GM23338 (cell line): ENCODE measurements around the gene SCN2A. TPM values are rescaled to one million over a fixed set of nuclear protein-coding genes. Genes with fewer than 3 reads are reported as not detected.

Experiments used
- ATAC-seq: fragments of 200-7000 bp; cut with Tn5 transposase; 3 replicates; pipeline ENCODE4 v1.9.1; 2020
- DNase-seq: peaks from one replicate; pipeline ENCODE4 v3.0.0-alpha.2; 2015; ENCODE audit warnings: low spot score
- H2AFZ ChIP-seq: fragments of 200-600 bp; sonication (generic); 2 replicates; pipeline ENCODE4 v1.8.0; 2016; ENCODE audit warnings: antibody characterized with exemption, mild to moderate bottlenecking, moderate library complexity
- H3F3A ChIP-seq: fragments of 200-600 bp; sonication (generic); replicated peaks from 2 replicates; pipeline ENCODE4 v1.8.0; 2017; ENCODE audit warnings: antibody characterized with exemption, mixed run types, low read depth
- H3K27ac ChIP-seq: fragments of 200-600 bp; sonication (generic); 2 replicates; pipeline ENCODE4 v1.6.1; 2016; ENCODE audit warnings: low read depth
- H3K27me3 ChIP-seq: fragments of 200-600 bp; sonication (generic); 2 replicates; pipeline ENCODE4 v1.8.0; 2016; ENCODE audit warnings: mild to moderate bottlenecking, mixed run types, moderate library complexity; ENCODE audit not compliant: insufficient read depth
- H3K36me3 ChIP-seq: fragments of 200-600 bp; sonication (generic); 2 replicates; pipeline ENCODE4 v1.8.0; 2016; ENCODE audit warnings: mild to moderate bottlenecking; ENCODE audit not compliant: insufficient read depth
- H3K4me1 ChIP-seq: fragments of 200-600 bp; sonication (generic); 2 replicates; pipeline ENCODE4 v1.8.0; 2016; ENCODE audit warnings: mild to moderate bottlenecking, moderate library complexity; ENCODE audit not compliant: insufficient read depth
- H3K4me2 ChIP-seq: fragments of 200-600 bp; sonication (generic); 2 replicates; pipeline ENCODE4 v1.7.1; 2017; ENCODE audit warnings: mixed run types
- H3K4me3 ChIP-seq: fragments of 200-600 bp; sonication (generic); 2 replicates; pipeline ENCODE4 v1.6.1; 2016; ENCODE audit warnings: mixed run types
- H3K79me2 ChIP-seq: fragments of 200-600 bp; sonication (generic); replicated peaks from 2 replicates; pipeline ENCODE4 v1.8.0; 2017; ENCODE audit warnings: mild to moderate bottlenecking; ENCODE audit not compliant: insufficient read depth
- H3K9me2 ChIP-seq: fragments of 200-600 bp; sonication (generic); 2 replicates; pipeline ENCODE4 v1.8.0; 2017; ENCODE audit not compliant: insufficient read depth
- H4K20me1 ChIP-seq: fragments of 200-600 bp; sonication (generic); replicated peaks from 2 replicates; pipeline ENCODE4 v1.8.0; 2017; ENCODE audit warnings: mild to moderate bottlenecking; ENCODE audit not compliant: insufficient read depth
- H3K27ac Mint-ChIP-seq: 2 replicates; pipeline ENCODE4 v1.8.0; 2020; ENCODE audit warnings: inconsistent platforms, mild to moderate bottlenecking, moderate library complexity, mixed read lengths
- H3K27me3 Mint-ChIP-seq: 3 replicates; pipeline ENCODE4 v1.8.0; 2022; ENCODE audit warnings: low read depth, mild to moderate bottlenecking, moderate library complexity, mixed read lengths, inconsistent platforms; ENCODE audit not compliant: insufficient read depth, poor library complexity
- H3K36me3 Mint-ChIP-seq: 3 replicates; pipeline ENCODE4 v1.8.0; 2021; ENCODE audit warnings: low read depth, mild to moderate bottlenecking, inconsistent platforms, moderate library complexity, mixed read lengths
- H3K4me1 Mint-ChIP-seq: 3 replicates; pipeline ENCODE4 v1.8.0; 2020; ENCODE audit warnings: mild to moderate bottlenecking, inconsistent platforms, mixed read lengths
- H3K4me3 Mint-ChIP-seq: 3 replicates; pipeline ENCODE4 v1.8.0; 2021; ENCODE audit warnings: moderate library complexity, mild to moderate bottlenecking, inconsistent platforms, mixed read lengths
- H3K9me3 Mint-ChIP-seq: 3 replicates; pipeline ENCODE4 v1.8.0; 2020; ENCODE audit warnings: moderate library complexity, mild to moderate bottlenecking, inconsistent platforms, mixed read lengths
- ZNF331 ChIP-seq: fragments of 250-450 bp; sonication (Bioruptor Pico); IDR thresholded peaks from 2 replicates; pipeline ENCODE4 v1.5.0; 2020; ENCODE audit warnings: low read depth, mild to moderate bottlenecking, moderate library complexity
- polyA plus RNA-seq: library from polyadenylated mRNA; unstranded; fragments of >200 nt; fragmentation: Nextera tagmentation; extraction: Ambion mirVana; gene quantifications from 2 replicates; pipeline ENCODE4 v1.2.1, GENCODE V29; 2016
- total RNA-seq: library from RNA; depleted of rRNA; stranded (reverse); fragments of >200 nt; shearing (Covaris generic); gene quantifications from 2 replicates; pipeline ENCODE4 v1.2.3, GENCODE V29; 2014
- TF ChIP-seq, protein P1 (sequence below), 2 experiments: fragments of 200-600 bp in 1 of 2; sonication (generic) in 1 of 2; conservative IDR thresholded peaks; 2 replicates each; pipeline versions ENCODE4 v1.5.1 to v1.6.1; 2016 to 2017; ENCODE audit warnings: antibody characterized with exemption in 2 of 2, low read depth in 2 of 2, mild to moderate bottlenecking in 2 of 2, moderate library complexity in 1 of 2
- TF ChIP-seq, protein P2 (sequence below): fragments of 250-450 bp; sonication (Bioruptor Pico); IDR thresholded peaks from 2 replicates; pipeline ENCODE4 v1.5.0; 2020; ENCODE audit warnings: mild to moderate bottlenecking, moderate library complexity

SCN2A gene
- total and polyA plus RNA-seq, 2 experiments from 2014 or later = 0.45 to 0.52 TPM

DNA sequence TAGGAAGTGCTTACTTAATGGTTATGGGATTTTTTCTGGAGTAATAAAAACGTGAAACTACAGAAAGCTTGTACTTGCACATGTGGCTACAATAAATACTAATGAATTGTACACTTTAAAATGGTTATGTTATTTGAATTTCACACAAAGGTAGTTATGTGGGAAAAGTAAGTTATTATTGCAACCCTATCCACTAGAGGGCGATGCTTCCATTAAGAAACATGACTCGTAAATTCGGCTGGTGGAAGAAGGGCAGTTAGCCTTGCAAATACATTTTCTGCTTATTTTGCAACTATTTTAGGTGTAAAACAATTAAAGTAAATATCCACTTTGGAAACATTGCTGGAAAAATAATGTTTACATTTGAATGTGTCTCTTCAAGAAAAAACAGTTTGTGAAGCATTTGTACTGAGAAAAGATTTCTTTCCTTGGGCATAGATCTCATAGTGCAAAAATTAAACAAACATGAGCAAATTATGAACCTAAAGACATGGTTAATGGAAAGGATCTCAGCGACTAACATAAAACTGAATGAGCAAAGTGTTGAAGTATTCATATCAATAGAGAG, 162.2 kb downstream of the SCN2A start:
- no peak overlapping the region for H3K27ac ChIP-seq
- H2AFZ ChIP-seq = no peak overlapping the region
- no peak overlapping the region for H3K4me3 ChIP-seq
- Mint-ChIP-seq H3K36me3 (no peaks in the 10 kb centered on the region), H3K4me1 (peaks cover 17% of the 10 kb centered on the region), H3K27me3 (peaks cover 2% of the 10 kb centered on the region), H3K4me3 (no peak overlapping the region), H3K27ac (no peak overlapping the region), H3K9me3 (no peaks in the 10 kb centered on the region)
- no peak for ATAC-seq
- H3K4me1 ChIP-seq = peaks cover 10% of the 10 kb centered on the region
- H3K79me2 ChIP-seq = no peaks in the 10 kb centered on the region
- H3F3A ChIP-seq = no peaks in the 10 kb centered on the region
- peak; percentile 90 for DNase-seq
- no peaks in the 10 kb centered on the region for H4K20me1 ChIP-seq
- no peaks in the 10 kb centered on the region for H3K36me3 ChIP-seq
- no peaks in the 10 kb centered on the region for H3K27me3 ChIP-seq
- no peaks in the 10 kb centered on the region for H3K9me2 ChIP-seq
- no peak overlapping the region for H3K4me2 ChIP-seq
- TF ChIP-seq, protein P1, sequence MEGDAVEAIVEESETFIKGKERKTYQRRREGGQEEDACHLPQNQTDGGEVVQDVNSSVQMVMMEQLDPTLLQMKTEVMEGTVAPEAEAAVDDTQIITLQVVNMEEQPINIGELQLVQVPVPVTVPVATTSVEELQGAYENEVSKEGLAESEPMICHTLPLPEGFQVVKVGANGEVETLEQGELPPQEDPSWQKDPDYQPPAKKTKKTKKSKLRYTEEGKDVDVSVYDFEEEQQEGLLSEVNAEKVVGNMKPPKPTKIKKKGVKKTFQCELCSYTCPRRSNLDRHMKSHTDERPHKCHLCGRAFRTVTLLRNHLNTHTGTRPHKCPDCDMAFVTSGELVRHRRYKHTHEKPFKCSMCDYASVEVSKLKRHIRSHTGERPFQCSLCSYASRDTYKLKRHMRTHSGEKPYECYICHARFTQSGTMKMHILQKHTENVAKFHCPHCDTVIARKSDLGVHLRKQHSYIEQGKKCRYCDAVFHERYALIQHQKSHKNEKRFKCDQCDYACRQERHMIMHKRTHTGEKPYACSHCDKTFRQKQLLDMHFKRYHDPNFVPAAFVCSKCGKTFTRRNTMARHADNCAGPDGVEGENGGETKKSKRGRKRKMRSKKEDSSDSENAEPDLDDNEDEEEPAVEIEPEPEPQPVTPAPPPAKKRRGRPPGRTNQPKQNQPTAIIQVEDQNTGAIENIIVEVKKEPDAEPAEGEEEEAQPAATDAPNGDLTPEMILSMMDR (conservative IDR thresholded peaks at IDR 0.05; ENCODE audit: low read depth in 2 of 2) = peak; percentile 87 to 96
- TF ChIP-seq, protein P2, sequence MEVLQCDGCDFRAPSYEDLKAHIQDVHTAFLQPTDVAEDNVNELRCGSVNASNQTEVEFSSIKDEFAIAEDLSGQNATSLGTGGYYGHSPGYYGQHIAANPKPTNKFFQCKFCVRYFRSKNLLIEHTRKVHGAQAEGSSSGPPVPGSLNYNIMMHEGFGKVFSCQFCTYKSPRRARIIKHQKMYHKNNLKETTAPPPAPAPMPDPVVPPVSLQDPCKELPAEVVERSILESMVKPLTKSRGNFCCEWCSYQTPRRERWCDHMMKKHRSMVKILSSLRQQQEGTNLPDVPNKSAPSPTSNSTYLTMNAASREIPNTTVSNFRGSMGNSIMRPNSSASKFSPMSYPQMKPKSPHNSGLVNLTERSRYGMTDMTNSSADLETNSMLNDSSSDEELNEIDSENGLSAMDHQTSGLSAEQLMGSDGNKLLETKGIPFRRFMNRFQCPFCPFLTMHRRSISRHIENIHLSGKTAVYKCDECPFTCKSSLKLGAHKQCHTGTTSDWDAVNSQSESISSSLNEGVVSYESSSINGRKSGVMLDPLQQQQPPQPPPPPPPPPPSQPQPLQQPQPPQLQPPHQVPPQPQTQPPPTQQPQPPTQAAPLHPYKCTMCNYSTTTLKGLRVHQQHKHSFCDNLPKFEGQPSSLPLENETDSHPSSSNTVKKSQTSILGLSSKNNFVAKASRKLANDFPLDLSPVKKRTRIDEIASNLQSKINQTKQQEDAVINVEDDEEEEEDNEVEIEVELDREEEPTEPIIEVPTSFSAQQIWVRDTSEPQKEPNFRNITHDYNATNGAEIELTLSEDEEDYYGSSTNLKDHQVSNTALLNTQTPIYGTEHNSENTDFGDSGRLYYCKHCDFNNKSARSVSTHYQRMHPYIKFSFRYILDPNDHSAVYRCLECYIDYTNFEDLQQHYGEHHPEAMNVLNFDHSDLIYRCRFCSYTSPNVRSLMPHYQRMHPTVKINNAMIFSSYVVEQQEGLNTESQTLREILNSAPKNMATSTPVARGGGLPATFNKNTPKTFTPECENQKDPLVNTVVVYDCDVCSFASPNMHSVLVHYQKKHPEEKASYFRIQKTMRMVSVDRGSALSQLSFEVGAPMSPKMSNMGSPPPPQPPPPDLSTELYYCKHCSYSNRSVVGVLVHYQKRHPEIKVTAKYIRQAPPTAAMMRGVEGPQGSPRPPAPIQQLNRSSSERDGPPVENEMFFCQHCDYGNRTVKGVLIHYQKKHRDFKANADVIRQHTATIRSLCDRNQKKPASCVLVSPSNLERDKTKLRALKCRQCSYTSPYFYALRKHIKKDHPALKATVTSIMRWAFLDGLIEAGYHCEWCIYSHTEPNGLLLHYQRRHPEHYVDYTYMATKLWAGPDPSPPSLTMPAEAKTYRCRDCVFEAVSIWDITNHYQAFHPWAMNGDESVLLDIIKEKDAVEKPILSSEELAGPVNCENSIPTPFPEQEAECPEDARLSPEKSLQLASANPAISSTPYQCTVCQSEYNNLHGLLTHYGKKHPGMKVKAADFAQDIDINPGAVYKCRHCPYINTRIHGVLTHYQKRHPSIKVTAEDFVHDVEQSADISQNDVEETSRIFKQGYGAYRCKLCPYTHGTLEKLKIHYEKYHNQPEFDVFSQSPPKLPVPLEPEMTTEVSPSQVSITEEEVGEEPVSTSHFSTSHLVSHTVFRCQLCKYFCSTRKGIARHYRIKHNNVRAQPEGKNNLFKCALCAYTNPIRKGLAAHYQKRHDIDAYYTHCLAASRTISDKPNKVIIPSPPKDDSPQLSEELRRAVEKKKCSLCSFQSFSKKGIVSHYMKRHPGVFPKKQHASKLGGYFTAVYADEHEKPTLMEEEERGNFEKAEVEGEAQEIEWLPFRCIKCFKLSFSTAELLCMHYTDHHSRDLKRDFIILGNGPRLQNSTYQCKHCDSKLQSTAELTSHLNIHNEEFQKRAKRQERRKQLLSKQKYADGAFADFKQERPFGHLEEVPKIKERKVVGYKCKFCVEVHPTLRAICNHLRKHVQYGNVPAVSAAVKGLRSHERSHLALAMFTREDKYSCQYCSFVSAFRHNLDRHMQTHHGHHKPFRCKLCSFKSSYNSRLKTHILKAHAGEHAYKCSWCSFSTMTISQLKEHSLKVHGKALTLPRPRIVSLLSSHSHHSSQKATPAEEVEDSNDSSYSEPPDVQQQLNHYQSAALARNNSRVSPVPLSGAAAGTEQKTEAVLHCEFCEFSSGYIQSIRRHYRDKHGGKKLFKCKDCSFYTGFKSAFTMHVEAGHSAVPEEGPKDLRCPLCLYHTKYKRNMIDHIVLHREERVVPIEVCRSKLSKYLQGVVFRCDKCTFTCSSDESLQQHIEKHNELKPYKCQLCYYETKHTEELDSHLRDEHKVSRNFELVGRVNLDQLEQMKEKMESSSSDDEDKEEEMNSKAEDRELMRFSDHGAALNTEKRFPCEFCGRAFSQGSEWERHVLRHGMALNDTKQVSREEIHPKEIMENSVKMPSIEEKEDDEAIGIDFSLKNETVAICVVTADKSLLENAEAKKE (CRISPR knock-in tag) = no peak

DNA sequence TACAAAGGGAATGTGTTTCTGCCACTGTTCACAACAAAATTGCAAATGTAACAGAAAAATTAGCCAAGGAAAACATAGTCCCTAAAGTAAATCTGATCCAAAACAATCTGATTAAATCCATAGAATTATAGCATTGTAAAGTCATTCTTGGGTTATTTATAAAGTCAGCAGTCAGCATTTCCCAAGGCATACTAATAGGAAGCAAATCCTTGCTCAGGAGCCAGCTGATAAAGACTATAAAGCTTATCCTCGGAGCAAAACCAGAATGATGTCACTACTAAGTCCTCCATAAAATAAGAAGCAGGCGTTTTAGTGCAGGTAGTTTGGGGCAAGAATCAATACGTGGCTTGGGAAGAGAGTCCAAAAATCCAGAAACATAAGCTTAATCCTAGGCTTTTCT, 162.9 kb downstream of the SCN2A start:
- Mint-ChIP-seq H3K27ac (no peak overlapping the region), H3K4me1 (peaks cover 21% of the 10 kb centered on the region), H3K4me3 (no peak overlapping the region), H3K36me3 (no peaks in the 10 kb centered on the region), H3K9me3 (no peaks in the 10 kb centered on the region), H3K27me3 (peaks cover 2% of the 10 kb centered on the region)
- Histone ChIP-seq H3K4me1 (peaks cover 13% of the 10 kb centered on the region), H3K79me2 (no peaks in the 10 kb centered on the region), H3K36me3 (no peaks in the 10 kb centered on the region), H3F3A (no peaks in the 10 kb centered on the region), H3K27me3 (no peaks in the 10 kb centered on the region), H4K20me1 (no peaks in the 10 kb centered on the region), H3K4me3 (no peak overlapping the region), H3K4me2 (no peak overlapping the region), H3K9me2 (no peaks in the 10 kb centered on the region), H3K27ac (no peak overlapping the region), H2AFZ (no peak overlapping the region)
- DNase-seq (no peak), ATAC-seq (no peak)
- TF ChIP-seq, protein P2 (CRISPR knock-in tag) = no peak
- TF ChIP-seq ZNF331 (CRISPR knock-in tag) = no peak
